ENCODE measurements around the gene MPV17. TPM values are rescaled to one million over a fixed set of nuclear protein-coding genes. Genes with fewer than 3 reads are reported as not detected.

The MPV17 gene
- total and polyA plus RNA-seq, 9 of the 15 experiments (the other 6 are each of a cell fraction or from before 2014, with no cell fraction given), result 54.7 to 140 (median 70.2) TPM

DNA sequence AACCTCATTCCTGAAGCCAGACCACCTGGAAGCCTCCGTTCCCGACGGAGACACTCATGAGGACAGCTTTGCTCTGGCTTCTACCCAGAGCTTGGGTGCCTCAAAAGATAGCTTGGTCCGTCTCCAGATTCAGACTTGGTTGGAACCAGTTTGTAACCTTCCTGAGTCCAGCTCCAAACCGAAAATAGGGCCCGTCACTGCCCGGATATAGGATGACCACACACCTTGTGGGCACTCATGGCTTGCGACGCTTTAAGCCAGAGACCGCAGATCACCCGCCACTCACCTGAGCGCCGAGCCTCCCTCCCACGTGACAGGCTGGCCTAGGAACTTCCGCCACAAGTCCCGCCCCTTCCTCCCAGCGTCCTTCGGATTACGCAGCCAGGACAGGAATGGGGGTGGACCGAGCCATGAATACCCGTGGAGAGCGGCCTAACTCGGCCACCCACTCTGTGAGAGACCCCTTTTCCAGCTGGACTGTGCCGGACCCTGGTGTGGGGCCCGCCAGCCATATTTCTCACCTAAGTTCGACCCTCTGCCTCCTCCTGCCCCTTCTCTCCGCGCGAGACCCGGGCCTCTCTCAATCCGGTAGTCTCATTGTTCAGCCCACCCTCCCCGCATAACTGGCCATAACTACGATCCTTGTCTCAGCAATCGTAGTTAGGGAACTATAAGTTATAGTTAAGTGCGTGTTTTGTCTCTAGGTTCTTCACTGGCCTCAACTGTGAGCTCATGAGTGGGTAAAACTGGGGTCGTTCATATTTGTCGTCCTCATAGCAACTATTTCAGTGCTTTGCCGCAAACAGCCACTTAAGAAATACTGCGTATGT is at the start of gene MPV17 (continued):
- TF ChIP-seq, protein P1, sequence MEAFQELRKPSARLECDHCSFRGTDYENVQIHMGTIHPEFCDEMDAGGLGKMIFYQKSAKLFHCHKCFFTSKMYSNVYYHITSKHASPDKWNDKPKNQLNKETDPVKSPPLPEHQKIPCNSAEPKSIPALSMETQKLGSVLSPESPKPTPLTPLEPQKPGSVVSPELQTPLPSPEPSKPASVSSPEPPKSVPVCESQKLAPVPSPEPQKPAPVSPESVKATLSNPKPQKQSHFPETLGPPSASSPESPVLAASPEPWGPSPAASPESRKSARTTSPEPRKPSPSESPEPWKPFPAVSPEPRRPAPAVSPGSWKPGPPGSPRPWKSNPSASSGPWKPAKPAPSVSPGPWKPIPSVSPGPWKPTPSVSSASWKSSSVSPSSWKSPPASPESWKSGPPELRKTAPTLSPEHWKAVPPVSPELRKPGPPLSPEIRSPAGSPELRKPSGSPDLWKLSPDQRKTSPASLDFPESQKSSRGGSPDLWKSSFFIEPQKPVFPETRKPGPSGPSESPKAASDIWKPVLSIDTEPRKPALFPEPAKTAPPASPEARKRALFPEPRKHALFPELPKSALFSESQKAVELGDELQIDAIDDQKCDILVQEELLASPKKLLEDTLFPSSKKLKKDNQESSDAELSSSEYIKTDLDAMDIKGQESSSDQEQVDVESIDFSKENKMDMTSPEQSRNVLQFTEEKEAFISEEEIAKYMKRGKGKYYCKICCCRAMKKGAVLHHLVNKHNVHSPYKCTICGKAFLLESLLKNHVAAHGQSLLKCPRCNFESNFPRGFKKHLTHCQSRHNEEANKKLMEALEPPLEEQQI (IDR thresholded peaks at IDR 0.05), result no peak
- TF ChIP-seq, protein P2, sequence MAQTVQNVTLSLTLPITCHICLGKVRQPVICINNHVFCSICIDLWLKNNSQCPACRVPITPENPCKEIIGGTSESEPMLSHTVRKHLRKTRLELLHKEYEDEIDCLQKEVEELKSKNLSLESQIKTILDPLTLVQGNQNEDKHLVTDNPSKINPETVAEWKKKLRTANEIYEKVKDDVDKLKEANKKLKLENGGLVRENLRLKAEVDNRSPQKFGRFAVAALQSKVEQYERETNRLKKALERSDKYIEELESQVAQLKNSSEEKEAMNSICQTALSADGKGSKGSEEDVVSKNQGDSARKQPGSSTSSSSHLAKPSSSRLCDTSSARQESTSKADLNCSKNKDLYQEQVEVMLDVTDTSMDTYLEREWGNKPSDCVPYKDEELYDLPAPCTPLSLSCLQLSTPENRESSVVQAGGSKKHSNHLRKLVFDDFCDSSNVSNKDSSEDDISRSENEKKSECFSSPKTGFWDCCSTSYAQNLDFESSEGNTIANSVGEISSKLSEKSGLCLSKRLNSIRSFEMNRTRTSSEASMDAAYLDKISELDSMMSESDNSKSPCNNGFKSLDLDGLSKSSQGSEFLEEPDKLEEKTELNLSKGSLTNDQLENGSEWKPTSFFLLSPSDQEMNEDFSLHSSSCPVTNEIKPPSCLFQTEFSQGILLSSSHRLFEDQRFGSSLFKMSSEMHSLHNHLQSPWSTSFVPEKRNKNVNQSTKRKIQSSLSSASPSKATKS (CRISPR knock-in tag; IDR thresholded peaks at IDR 0.05), result no peak
- TF ChIP-seq FIP1L1 (IDR thresholded peaks at IDR 0.05; ENCODE audit: low read depth, low read length, poor library complexity, severe bottlenecking) (no peak), EGR1 (conservative IDR thresholded peaks at IDR 0.05) (peak; percentile 62), CHD4 (IDR thresholded peaks at IDR 0.05; ENCODE audit: insufficient read depth, insufficient replicate concordance, low read depth, low read length, poor library complexity, severe bottlenecking) (no peak), ZNF589 (CRISPR knock-in tag; IDR thresholded peaks at IDR 0.05; ENCODE audit: low read depth) (no peak), DDX20 (tag; IDR thresholded peaks at IDR 0.05; ENCODE audit: low read depth) (no peak), GTF2F1 (IDR thresholded peaks at IDR 0.05; ENCODE audit: low read depth, low read length) (peak; percentile 77), POLR3A (IDR thresholded peaks at IDR 0.05; ENCODE audit: borderline replicate concordance, extremely low read depth, insufficient read depth, insufficient read length) (no peak), ZNF583 (CRISPR knock-in tag; IDR thresholded peaks at IDR 0.05) (no peak)
- TF ChIP-seq, protein P3, sequence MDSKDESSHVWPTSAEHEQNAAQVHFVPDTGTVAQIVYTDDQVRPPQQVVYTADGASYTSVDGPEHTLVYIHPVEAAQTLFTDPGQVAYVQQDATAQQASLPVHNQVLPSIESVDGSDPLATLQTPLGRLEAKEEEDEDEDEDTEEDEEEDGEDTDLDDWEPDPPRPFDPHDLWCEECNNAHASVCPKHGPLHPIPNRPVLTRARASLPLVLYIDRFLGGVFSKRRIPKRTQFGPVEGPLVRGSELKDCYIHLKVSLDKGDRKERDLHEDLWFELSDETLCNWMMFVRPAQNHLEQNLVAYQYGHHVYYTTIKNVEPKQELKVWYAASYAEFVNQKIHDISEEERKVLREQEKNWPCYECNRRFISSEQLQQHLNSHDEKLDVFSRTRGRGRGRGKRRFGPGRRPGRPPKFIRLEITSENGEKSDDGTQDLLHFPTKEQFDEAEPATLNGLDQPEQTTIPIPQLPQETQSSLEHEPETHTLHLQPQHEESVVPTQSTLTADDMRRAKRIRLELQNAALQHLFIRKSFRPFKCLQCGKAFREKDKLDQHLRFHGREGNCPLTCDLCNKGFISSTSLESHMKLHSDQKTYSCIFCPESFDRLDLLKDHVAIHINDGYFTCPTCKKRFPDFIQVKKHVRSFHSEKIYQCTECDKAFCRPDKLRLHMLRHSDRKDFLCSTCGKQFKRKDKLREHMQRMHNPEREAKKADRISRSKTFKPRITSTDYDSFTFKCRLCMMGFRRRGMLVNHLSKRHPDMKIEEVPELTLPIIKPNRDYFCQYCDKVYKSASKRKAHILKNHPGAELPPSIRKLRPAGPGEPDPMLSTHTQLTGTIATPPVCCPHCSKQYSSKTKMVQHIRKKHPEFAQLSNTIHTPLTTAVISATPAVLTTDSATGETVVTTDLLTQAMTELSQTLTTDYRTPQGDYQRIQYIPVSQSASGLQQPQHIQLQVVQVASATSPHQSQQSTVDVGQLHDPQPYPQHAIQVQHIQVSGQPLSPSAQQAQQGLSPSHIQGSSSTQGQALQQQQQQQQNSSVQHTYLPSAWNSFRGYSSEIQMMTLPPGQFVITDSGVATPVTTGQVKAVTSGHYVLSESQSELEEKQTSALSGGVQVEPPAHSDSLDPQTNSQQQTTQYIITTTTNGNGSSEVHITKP (IDR thresholded peaks at IDR 0.05; ENCODE audit: partially characterized antibody), result peak; percentile 89
- TF ChIP-seq, protein P4, sequence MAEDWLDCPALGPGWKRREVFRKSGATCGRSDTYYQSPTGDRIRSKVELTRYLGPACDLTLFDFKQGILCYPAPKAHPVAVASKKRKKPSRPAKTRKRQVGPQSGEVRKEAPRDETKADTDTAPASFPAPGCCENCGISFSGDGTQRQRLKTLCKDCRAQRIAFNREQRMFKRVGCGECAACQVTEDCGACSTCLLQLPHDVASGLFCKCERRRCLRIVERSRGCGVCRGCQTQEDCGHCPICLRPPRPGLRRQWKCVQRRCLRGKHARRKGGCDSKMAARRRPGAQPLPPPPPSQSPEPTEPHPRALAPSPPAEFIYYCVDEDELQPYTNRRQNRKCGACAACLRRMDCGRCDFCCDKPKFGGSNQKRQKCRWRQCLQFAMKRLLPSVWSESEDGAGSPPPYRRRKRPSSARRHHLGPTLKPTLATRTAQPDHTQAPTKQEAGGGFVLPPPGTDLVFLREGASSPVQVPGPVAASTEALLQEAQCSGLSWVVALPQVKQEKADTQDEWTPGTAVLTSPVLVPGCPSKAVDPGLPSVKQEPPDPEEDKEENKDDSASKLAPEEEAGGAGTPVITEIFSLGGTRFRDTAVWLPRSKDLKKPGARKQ (CRISPR knock-in tag; IDR thresholded peaks at IDR 0.05), result no peak
- TF ChIP-seq, protein P5, sequence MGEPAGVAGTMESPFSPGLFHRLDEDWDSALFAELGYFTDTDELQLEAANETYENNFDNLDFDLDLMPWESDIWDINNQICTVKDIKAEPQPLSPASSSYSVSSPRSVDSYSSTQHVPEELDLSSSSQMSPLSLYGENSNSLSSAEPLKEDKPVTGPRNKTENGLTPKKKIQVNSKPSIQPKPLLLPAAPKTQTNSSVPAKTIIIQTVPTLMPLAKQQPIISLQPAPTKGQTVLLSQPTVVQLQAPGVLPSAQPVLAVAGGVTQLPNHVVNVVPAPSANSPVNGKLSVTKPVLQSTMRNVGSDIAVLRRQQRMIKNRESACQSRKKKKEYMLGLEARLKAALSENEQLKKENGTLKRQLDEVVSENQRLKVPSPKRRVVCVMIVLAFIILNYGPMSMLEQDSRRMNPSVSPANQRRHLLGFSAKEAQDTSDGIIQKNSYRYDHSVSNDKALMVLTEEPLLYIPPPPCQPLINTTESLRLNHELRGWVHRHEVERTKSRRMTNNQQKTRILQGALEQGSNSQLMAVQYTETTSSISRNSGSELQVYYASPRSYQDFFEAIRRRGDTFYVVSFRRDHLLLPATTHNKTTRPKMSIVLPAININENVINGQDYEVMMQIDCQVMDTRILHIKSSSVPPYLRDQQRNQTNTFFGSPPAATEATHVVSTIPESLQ (CRISPR knock-in tag; IDR thresholded peaks at IDR 0.05), result peak; percentile 2; the same call in 1 of the 2 replicates

All from K562 (cell line).